ENCODE data around the gene ZSCAN22.
"Not testable (repeated sequence)": the region's sequence is repeated elsewhere in the genome, so short reads cannot be mapped to it uniquely, and the experiment has no call there.

The ZSCAN22 gene

GRCh38 chr19:58326914-58327726, at the start of gene ZSCAN22:
TSS of gene ZSCAN22 (plus strand) at chr19:58326994. CDS start at chr19:58334803, 7,809 bp downstream.
- DNase-seq (ENCODE audit: low read depth in 2 of 2, low spot score in 1 of 2): peak; percentile 72 to 75

GRCh38 chr19:58277197-58277596, 49.6 kb upstream of the ZSCAN22 start:
- DNase-seq (ENCODE audit: low read depth in 2 of 2, low spot score in 1 of 2): no peak

- no peak for DNase-seq (ENCODE audit: low read depth in 2 of 2, low spot score in 1 of 2)
Measured at GRCh38 chr19:58277748-58278540, 48.9 kb upstream of the ZSCAN22 start.

GRCh38 chr19:58278541-58279041, 48.2 kb upstream of the ZSCAN22 start, which contains the start of gene ZNF8:
TSS of gene ZNF8 (plus strand) at chr19:58278955. CDS start at chr19:58279082, 127 bp downstream.
- peak; percentile 93 to 96 for DNase-seq (ENCODE audit: low read depth in 2 of 2, low spot score in 1 of 2)

GRCh38 chr19:58279042-58279924, 47.5 kb upstream of the ZSCAN22 start:
- DNase-seq (ENCODE audit: low read depth in 2 of 2, low spot score in 1 of 2): peak in 1 of 2 donors; percentile 15

- no peak for DNase-seq (ENCODE audit: low read depth in 2 of 2, low spot score in 1 of 2)
Measured at GRCh38 chr19:58279925-58280316, 46.9 kb upstream of the ZSCAN22 start.

- DNase-seq (ENCODE audit: low read depth in 2 of 2, low spot score in 1 of 2): no peak
Measured at GRCh38 chr19:58284199-58284598, 42.6 kb upstream of the ZSCAN22 start.

GRCh38 chr19:58291943-58292342, 34.9 kb upstream of the ZSCAN22 start:
- no peak for DNase-seq (ENCODE audit: low read depth in 2 of 2, low spot score in 1 of 2)

GRCh38 chr19:58294743-58295374, 31.9 kb upstream of the ZSCAN22 start:
- DNase-seq (ENCODE audit: low read depth in 2 of 2, low spot score in 1 of 2): no peak

- DNase-seq (ENCODE audit: low read depth in 2 of 2, low spot score in 1 of 2): no peak
Measured at GRCh38 chr19:58296104-58296503, 30.7 kb upstream of the ZSCAN22 start.

- no peak for DNase-seq (ENCODE audit: low read depth in 2 of 2, low spot score in 1 of 2)
Measured at GRCh38 chr19:58300620-58301019, 26.2 kb upstream of the ZSCAN22 start.

GRCh38 chr19:58304255-58304654, 22.5 kb upstream of the ZSCAN22 start:
- DNase-seq (ENCODE audit: low read depth in 2 of 2, low spot score in 1 of 2): no peak

- no peak for DNase-seq (ENCODE audit: low read depth in 2 of 2, low spot score in 1 of 2)
Measured at GRCh38 chr19:58304748-58305064, 22.1 kb upstream of the ZSCAN22 start.

GRCh38 chr19:58305065-58305931, 21.5 kb upstream of the ZSCAN22 start, which contains the start of gene ERVK3-1:
TSS of gene ERVK3-1 (plus strand) at chr19:58305377. CDS start at chr19:58312169, 6,792 bp downstream.
- DNase-seq (ENCODE audit: low read depth in 2 of 2, low spot score in 1 of 2): peak; percentile 85 to 89

- no peak for DNase-seq (ENCODE audit: low read depth in 2 of 2, low spot score in 1 of 2)
Measured at GRCh38 chr19:58305932-58306323, 20.9 kb upstream of the ZSCAN22 start.

- DNase-seq (ENCODE audit: low read depth in 2 of 2, low spot score in 1 of 2): no peak
Measured at GRCh38 chr19:58307736-58308135, 19.1 kb upstream of the ZSCAN22 start.

GRCh38 chr19:58310685-58311084, 16.1 kb upstream of the ZSCAN22 start:
- not testable (repeated sequence) for DNase-seq (ENCODE audit: low read depth in 2 of 2, low spot score in 1 of 2)

- DNase-seq (ENCODE audit: low read depth in 2 of 2, low spot score in 1 of 2): no peak
Measured at GRCh38 chr19:58311345-58311865, 15.4 kb upstream of the ZSCAN22 start.

- DNase-seq (ENCODE audit: low read depth in 2 of 2, low spot score in 1 of 2): no peak
Measured at GRCh38 chr19:58315580-58315979, 11.2 kb upstream of the ZSCAN22 start.
